Osteoblast (primary cell): ENCODE data around the gene MET. TPM values are rescaled to one million over a fixed set of nuclear protein-coding genes. Genes with fewer than 3 reads are reported as not detected.
A peak's percentile ranks its signal among the peaks of the same experiment; 100 is the strongest.

ENCODE experiments used
- DNase-seq: peaks from one replicate; pipeline ENCODE4 v3.0.0; 2011; ENCODE audit warnings: low spot score, mixed read lengths; ENCODE audit not compliant: insufficient read length; ENCODE audit errors: missing footprints
- H2AFZ ChIP-seq: 2 replicates; pipeline ENCODE4 v1.6.0; 2011; ENCODE audit warnings: mild to moderate bottlenecking, low read length
- H3K27ac ChIP-seq: 2 replicates; pipeline ENCODE4 v1.5.1; 2011; ENCODE audit warnings: mild to moderate bottlenecking, low read depth, low read length, moderate library complexity
- H3K27me3 ChIP-seq: 2 replicates; pipeline ENCODE4 v1.6.0; 2012; ENCODE audit warnings: mild to moderate bottlenecking, control low read depth, inconsistent platforms, low read length, moderate library complexity; ENCODE audit not compliant: insufficient read depth
- H3K36me3 ChIP-seq: 2 replicates; pipeline ENCODE4 v1.5.1; 2011; ENCODE audit warnings: mild to moderate bottlenecking, low read length, control low read depth, moderate library complexity; ENCODE audit not compliant: insufficient read depth
- H3K4me1 ChIP-seq: 2 replicates; pipeline ENCODE4 v1.5.1; 2011; ENCODE audit warnings: mild to moderate bottlenecking, low read length, control low read depth, moderate library complexity; ENCODE audit not compliant: insufficient read depth
- H3K4me2 ChIP-seq: 2 replicates; pipeline ENCODE4 v1.6.0; 2011; ENCODE audit warnings: mild to moderate bottlenecking, low read length; ENCODE audit not compliant: insufficient read depth
- H3K4me3 ChIP-seq: fragments of 200-600 bp; sonication (generic); 3 replicates; pipeline ENCODE4 v1.5.1; 2012; ENCODE audit warnings: mild to moderate bottlenecking, low read length, inconsistent platforms; ENCODE audit not compliant: insufficient read depth
- H3K79me2 ChIP-seq: 2 replicates; pipeline ENCODE4 v1.6.0; 2012; ENCODE audit warnings: mild to moderate bottlenecking, low read length, control low read depth, inconsistent platforms; ENCODE audit not compliant: insufficient read depth
- H3K9me3 ChIP-seq: 2 replicates; pipeline ENCODE4 v1.5.1; 2011; ENCODE audit warnings: low read depth, low read length, control low read depth
- H4K20me1 ChIP-seq: 2 replicates; pipeline ENCODE4 v1.6.0; 2012; ENCODE audit warnings: mild to moderate bottlenecking, low read length, control low read depth; ENCODE audit not compliant: insufficient read depth
- CTCF ChIP-seq: IDR thresholded peaks from 2 replicates; pipeline ENCODE4 v1.5.1; 2011; ENCODE audit warnings: mild to moderate bottlenecking, low read depth, low read length, moderate library complexity; ENCODE audit errors: extremely low read depth
- total RNA-seq: library from RNA; depleted of rRNA; stranded (reverse); fragments of >200 nt; gene quantifications from 2 replicates; pipeline ENCODE4 v1.2.3, GENCODE V29; 2012

Gene MET
- total RNA-seq, 1 donor = 55.0 TPM

DNA sequence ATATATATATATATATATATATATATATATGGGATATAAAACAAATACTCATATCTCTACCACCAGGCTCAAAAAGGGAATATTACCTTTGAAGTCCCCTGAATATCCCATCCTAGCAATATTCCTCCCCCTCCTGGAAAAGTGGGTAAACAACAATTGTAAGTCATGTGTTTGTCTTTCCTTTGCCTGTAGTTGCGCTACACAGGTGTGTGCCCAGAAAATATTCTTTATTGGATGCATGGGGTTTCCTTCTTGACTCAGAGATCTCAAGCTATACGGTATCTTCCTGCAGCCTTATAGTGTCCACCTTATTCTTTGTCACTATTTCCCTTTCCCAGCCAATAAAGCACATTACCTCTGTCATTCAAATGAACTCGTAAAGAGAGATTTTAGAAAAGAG, 54.2 kb downstream of the MET start:
- no peak overlapping the region for H3K4me2 ChIP-seq
- TF ChIP-seq CTCF = no peak
- peaks cover 3% of the 10 kb centered on the region for H4K20me1 ChIP-seq
- no peak for DNase-seq
- H3K27me3 ChIP-seq = no peaks in the 10 kb centered on the region
- peaks cover 59% of the 10 kb centered on the region for H3K79me2 ChIP-seq
- H3K4me3 ChIP-seq = no peak overlapping the region
- H3K9me3 ChIP-seq = no peaks in the 10 kb centered on the region
- no peak overlapping the region for H2AFZ ChIP-seq
- H3K36me3 ChIP-seq = peaks cover 5% of the 10 kb centered on the region
- peaks cover 16% of the 10 kb centered on the region for H3K4me1 ChIP-seq
- no peak overlapping the region for H3K27ac ChIP-seq

DNA sequence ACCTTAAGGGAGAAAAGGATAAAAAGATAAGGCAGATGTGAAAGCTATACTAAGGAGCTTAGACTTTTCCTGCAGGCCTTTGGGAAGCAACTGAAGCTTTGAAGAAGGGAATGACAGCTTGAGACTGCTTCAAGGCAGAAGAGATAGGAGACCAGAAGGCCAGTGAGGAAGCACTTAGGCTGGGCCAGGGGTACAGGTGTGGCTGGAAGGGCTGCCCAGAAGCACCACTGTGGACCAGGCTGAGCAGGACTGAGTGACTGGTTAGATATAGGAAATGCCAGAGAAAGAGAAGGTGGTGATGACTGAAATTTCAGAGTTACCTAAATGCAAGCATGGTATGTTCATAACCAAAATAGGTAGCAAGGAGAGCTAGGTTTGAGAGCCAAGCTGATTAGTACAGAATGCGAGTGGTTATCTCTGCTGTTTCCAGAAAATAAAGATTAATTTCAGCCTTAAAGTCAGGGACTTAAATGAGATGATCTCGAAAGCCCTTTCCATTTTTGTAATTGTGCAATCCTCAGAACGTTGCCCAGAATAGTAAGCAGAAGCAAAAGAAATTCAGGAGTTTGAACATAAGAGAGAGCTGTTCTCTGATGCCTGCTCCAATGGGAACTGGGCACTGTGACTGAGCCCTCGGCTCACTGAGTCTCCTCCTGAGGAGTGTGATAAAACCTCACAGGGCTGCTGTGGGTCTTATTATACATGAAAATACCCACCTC, 54.9 kb downstream of the MET start:
- Histone ChIP-seq H4K20me1 (peaks cover 3% of the 10 kb centered on the region), H3K4me1 (peaks cover 16% of the 10 kb centered on the region), H3K4me2 (peak overlapping the region; percentile 46), H3K27ac (peak overlapping the region; percentile 65), H3K4me3 (no peak overlapping the region), H2AFZ (peak overlapping the region; percentile 43), H3K79me2 (peaks cover 66% of the 10 kb centered on the region), H3K36me3 (peaks cover 9% of the 10 kb centered on the region), H3K9me3 (no peaks in the 10 kb centered on the region), H3K27me3 (no peaks in the 10 kb centered on the region)
- TF ChIP-seq CTCF = no peak
- peak; percentile 64 for DNase-seq

DNA sequence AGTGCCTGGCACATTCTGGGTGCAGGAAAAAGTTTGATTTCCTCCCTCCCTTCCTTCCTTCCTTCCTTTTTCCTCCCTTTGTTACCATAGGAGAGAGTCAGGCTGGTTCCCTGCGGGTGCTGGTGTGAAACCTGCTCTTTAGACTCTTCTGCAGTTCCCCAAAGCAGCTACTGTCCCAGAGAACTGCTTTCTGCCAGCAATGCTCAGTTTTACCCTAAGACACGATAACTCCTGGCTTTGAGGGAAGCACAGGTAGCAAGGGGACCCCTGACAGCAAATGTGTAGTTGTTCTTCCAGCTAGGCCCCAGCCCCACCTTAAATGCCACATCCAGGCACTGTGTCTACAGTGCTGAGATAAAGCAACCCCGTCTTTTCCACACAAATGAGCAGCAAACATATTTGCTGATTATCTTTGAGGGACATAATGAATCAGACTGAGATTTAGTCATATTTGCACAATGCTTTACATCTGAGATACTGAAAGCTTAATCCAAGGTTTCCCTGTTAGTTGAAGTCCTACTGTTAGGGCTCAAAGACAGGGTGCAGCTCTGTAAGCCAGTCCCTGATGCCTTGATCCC, 55.5 kb downstream of the MET start:
- Histone ChIP-seq H3K27me3 (no peaks in the 10 kb centered on the region), H4K20me1 (peaks cover 3% of the 10 kb centered on the region), H3K4me3 (no peak overlapping the region), H2AFZ (peak overlapping the region; percentile 43), H3K36me3 (peaks cover 15% of the 10 kb centered on the region), H3K27ac (peak overlapping the region; percentile 65), H3K79me2 (peaks cover 73% of the 10 kb centered on the region), H3K9me3 (no peaks in the 10 kb centered on the region), H3K4me2 (peak overlapping the region; percentile 46), H3K4me1 (peaks cover 16% of the 10 kb centered on the region)
- no peak for TF ChIP-seq CTCF
- peak; percentile 77 for DNase-seq

DNA sequence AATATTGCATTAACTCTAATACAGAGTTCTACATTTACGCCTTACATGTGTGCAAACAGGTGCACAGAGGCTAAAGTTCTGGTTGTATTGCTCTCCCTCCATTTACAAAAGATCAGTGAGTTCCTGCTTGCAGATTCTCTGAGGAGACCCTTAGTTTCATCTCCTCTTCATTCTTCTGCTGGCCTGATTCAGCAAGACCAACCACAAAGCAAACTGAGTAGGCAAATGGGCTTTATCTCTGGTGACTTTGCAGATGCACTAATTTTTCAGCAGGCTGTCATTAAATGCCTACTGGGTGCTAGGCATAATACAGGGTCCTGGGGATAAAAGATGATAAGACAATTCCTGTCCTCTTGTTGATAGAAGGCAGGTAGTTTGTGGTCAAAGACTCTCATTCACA, 56.4 kb downstream of the MET start:
- Histone ChIP-seq H3K4me1 (peaks cover 16% of the 10 kb centered on the region), H3K27ac (no peak overlapping the region), H3K79me2 (peaks cover 77% of the 10 kb centered on the region), H3K4me2 (no peak overlapping the region), H3K9me3 (no peaks in the 10 kb centered on the region), H3K36me3 (peaks cover 21% of the 10 kb centered on the region), H4K20me1 (peaks cover 3% of the 10 kb centered on the region), H3K4me3 (no peak overlapping the region), H3K27me3 (no peaks in the 10 kb centered on the region), H2AFZ (no peak overlapping the region)
- no peak for DNase-seq
- TF ChIP-seq CTCF = no peak
